VCaP (cell line): Measurements from ENCODE around the gene JPH3.

Source experiments
- H3K27ac ChIP-seq: fragments of 450-650 bp; 2 replicates; pipeline ENCODE4 v1.5.1; 2017
- CTCF ChIP-seq: fragments of 450-650 bp; conservative IDR thresholded peaks from 2 replicates; pipeline ENCODE4 v1.5.1; 2017; ENCODE audit warnings: mild to moderate bottlenecking, moderate library complexity

JPH3 gene

GRCh38 chr16:87621976-87622713 lies 19.8 kb downstream of the JPH3 start:
- no peak for TF ChIP-seq CTCF
- H3K27ac ChIP-seq = no peak overlapping the region

- H3K27ac ChIP-seq = no peak overlapping the region
- TF ChIP-seq CTCF = no peak
These were observed 20.5 kb downstream of the JPH3 start for GRCh38 chr16:87622756-87623319.

- no peak overlapping the region for H3K27ac ChIP-seq
- TF ChIP-seq CTCF = no peak
These were observed 23.0 kb downstream of the JPH3 start for GRCh38 chr16:87625241-87625797.

GRCh38 chr16:87626401-87626800 lies 24.1 kb downstream of the JPH3 start:
- TF ChIP-seq CTCF = no peak
- H3K27ac ChIP-seq = no peak overlapping the region

GRCh38 chr16:87626905-87627304 lies 24.6 kb downstream of the JPH3 start:
- no peak for TF ChIP-seq CTCF
- no peak overlapping the region for H3K27ac ChIP-seq

- no peak for TF ChIP-seq CTCF
- no peak overlapping the region for H3K27ac ChIP-seq
These were observed 25.4 kb downstream of the JPH3 start for GRCh38 chr16:87627542-87628245.

GRCh38 chr16:87628246-87628923 lies 26.1 kb downstream of the JPH3 start:
- H3K27ac ChIP-seq = no peak overlapping the region
- TF ChIP-seq CTCF = no peak
